BLaER1 treated with 17β-estradiol and CSF1 and Interleukin-3, amounts not matched to agents 10 nM and 100 nM (cell line): ENCODE results near the gene AP5Z1.

Experiments
- H3K27ac ChIP-seq, 11 experiments: shearing (Covaris generic); formaldehyde crosslinking; 2 replicates each; pipeline ENCODE4 v1.8.1; 2022
- H3K27me3 ChIP-seq, 11 experiments: shearing (Covaris generic); formaldehyde crosslinking; 2 replicates each; pipeline ENCODE4 v1.8.1; 2022
- H3K36me3 ChIP-seq, 11 experiments: shearing (Covaris generic); formaldehyde crosslinking; 2 replicates each; pipeline ENCODE4 v1.8.1; 2022
- H3K4me1 ChIP-seq, 10 experiments: shearing (Covaris generic); formaldehyde crosslinking; 2 replicates each; pipeline ENCODE4 v1.8.1; 2022
- H3K4me2 ChIP-seq, 11 experiments: shearing (Covaris generic); formaldehyde crosslinking; 2 replicates each; pipeline ENCODE4 v1.8.1; 2022
- H3K4me3 ChIP-seq, 10 experiments: shearing (Covaris generic); formaldehyde crosslinking; 2 replicates each; pipeline ENCODE4 v1.8.1; 2022
- H3K9ac ChIP-seq, 11 experiments: shearing (Covaris generic); formaldehyde crosslinking; 2 replicates each; pipeline ENCODE4 v1.8.1; 2022
- H3K9me3 ChIP-seq, 11 experiments: shearing (Covaris generic); formaldehyde crosslinking; replicated peaks in 1 of 11; 2 replicates each; pipeline ENCODE4 v1.8.1; 2022
- H4K20me1 ChIP-seq, 11 experiments: shearing (Covaris generic); formaldehyde crosslinking; 2 replicates each; pipeline ENCODE4 v1.8.1; 2022
- Cebpa-rat ChIP-seq, 11 experiments: shearing (Covaris generic); IDR thresholded peaks; 2 replicates each; pipeline ENCODE4 v1.8.1; 2022

Gene AP5Z1

GRCh38 chr7:4766666-4767519 lies 8.5 kb upstream of the AP5Z1 start:
- H4K20me1 ChIP-seq = peaks cover 14 to 65% (median 44%) of the 10 kb centered on the region in 11 experiments; a peak in 16 of 22 replicates
- no peaks in the 10 kb centered on the region for H3K9me3 ChIP-seq
- no peak overlapping the region for H3K4me3 ChIP-seq
- H3K9ac ChIP-seq = no peak overlapping the region; a peak in 2 of 22 replicates
- no peak overlapping the region for H3K27ac ChIP-seq
- H3K4me2 ChIP-seq = no peak overlapping the region
- 0 out of 20 replicates have a peak, but pooled peaks cover 0 to 3% (median 0%) of the 10 kb centered on the region in 10 experiments for H3K4me1 ChIP-seq
- no peaks in the 10 kb centered on the region for H3K27me3 ChIP-seq
- H3K36me3 ChIP-seq = peaks cover 57 to 79% (median 65%) of the 10 kb centered on the region in 11 experiments
- TF ChIP-seq Cebpa-rat (IDR thresholded peaks at IDR 0.05) = no peak

GRCh38 chr7:4768597-4769569 lies 6.5 kb upstream of the AP5Z1 start:
- no peak for TF ChIP-seq Cebpa-rat (IDR thresholded peaks at IDR 0.05)
- H4K20me1 ChIP-seq = peaks cover 14 to 59% (median 33%) of the 10 kb centered on the region in 11 experiments; a peak in 16 of 22 replicates
- no peaks in the 10 kb centered on the region for H3K27me3 ChIP-seq
- peaks cover 39 to 64% (median 48%) of the 10 kb centered on the region in 11 experiments for H3K36me3 ChIP-seq
- no peaks in the 10 kb centered on the region for H3K9me3 ChIP-seq
- no peak overlapping the region for H3K4me2 ChIP-seq
- H3K27ac ChIP-seq = no peak overlapping the region; a peak in 1 of 22 replicates
- no peak overlapping the region for H3K4me3 ChIP-seq
- H3K9ac ChIP-seq = peak overlapping the region in 4 of 11 experiments; percentile 2 to 15 (median 14); a peak in 5 of 22 replicates
- H3K4me1 ChIP-seq = peaks cover 0 to 6% (median 4%) of the 10 kb centered on the region in 10 experiments; a peak in 15 of 20 replicates

GRCh38 chr7:4769761-4770160 lies 5.7 kb upstream of the AP5Z1 start:
- Histone ChIP-seq H4K20me1 (peaks cover 6 to 50% (median 32%) of the 10 kb centered on the region in 11 experiments; a peak in 15 of 22 replicates), H3K27me3 (no peaks in the 10 kb centered on the region), H3K9me3 (no peaks in the 10 kb centered on the region), H3K27ac (peak overlapping the region in 1 of 11 experiments; percentile 35; a peak in 1 of 22 replicates), H3K36me3 (peaks cover 30 to 55% (median 39%) of the 10 kb centered on the region in 11 experiments), H3K4me1 (peaks cover 8 to 14% (median 12%) of the 10 kb centered on the region in 10 experiments), H3K4me3 (no peak overlapping the region), H3K9ac (peak overlapping the region in 4 of 11 experiments; percentile 2 to 43 (median 25); a peak in 2 of 22 replicates), H3K4me2 (no peak overlapping the region)
- TF ChIP-seq Cebpa-rat (IDR thresholded peaks at IDR 0.05) = no peak

- no peak for TF ChIP-seq Cebpa-rat (IDR thresholded peaks at IDR 0.05)
- Histone ChIP-seq H3K4me2 (no peak overlapping the region), H3K27ac (no peak overlapping the region), H3K27me3 (no peaks in the 10 kb centered on the region), H3K36me3 (peaks cover 19 to 44% (median 28%) of the 10 kb centered on the region in 11 experiments; a peak in 21 of 22 replicates), H4K20me1 (peaks cover 0 to 41% (median 21%) of the 10 kb centered on the region in 11 experiments; a peak in 13 of 22 replicates), H3K9ac (no peak overlapping the region), H3K9me3 (no peaks in the 10 kb centered on the region), H3K4me3 (no peak overlapping the region), H3K4me1 (peaks cover 10 to 15% (median 13%) of the 10 kb centered on the region in 10 experiments)
Observed at GRCh38 chr7:4770886-4771285, 4.5 kb upstream of the AP5Z1 start.

- no peak overlapping the region for H3K4me2 ChIP-seq
- no peaks in the 10 kb centered on the region for H3K27me3 ChIP-seq
- H3K9ac ChIP-seq = no peak overlapping the region
- H4K20me1 ChIP-seq = peaks cover 3 to 41% (median 18%) of the 10 kb centered on the region in 11 experiments; a peak in 14 of 22 replicates
- no peak overlapping the region for H3K27ac ChIP-seq
- H3K9me3 ChIP-seq = no peaks in the 10 kb centered on the region
- H3K4me1 ChIP-seq = peaks cover 16 to 21% (median 18%) of the 10 kb centered on the region in 10 experiments
- H3K4me3 ChIP-seq = no peak overlapping the region
- TF ChIP-seq Cebpa-rat (IDR thresholded peaks at IDR 0.05) = no peak
- H3K36me3 ChIP-seq = peaks cover 13 to 39% (median 19%) of the 10 kb centered on the region in 11 experiments
Observed at GRCh38 chr7:4771737-4772136, 3.7 kb upstream of the AP5Z1 start.

DNA sequence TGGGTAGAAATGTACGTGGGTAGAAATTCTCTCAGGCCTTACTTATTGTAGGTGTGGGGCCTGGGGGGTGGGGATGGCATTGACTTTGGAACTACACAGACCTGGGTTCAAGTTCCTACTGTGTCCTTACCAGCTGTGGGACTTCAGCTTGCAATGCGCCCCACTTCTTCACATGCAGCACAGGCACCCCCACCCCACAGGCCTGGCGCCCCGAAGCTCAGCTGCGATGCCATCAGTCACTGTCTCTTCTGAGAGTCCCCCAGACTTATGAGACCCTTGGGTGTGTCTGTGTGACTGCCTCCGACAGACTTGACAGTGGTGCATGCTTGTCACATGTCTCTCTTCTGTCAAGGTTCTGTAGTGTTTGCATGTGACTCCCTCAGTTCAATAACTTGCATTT lies 3.1 kb upstream of the AP5Z1 start:
- no peak overlapping the region for H3K4me2 ChIP-seq
- H3K4me1 ChIP-seq = peaks cover 21 to 27% (median 24%) of the 10 kb centered on the region in 10 experiments
- TF ChIP-seq Cebpa-rat (IDR thresholded peaks at IDR 0.05) = no peak
- no peaks in the 10 kb centered on the region for H3K27me3 ChIP-seq
- H3K4me3 ChIP-seq = no peak overlapping the region
- H3K27ac ChIP-seq = no peak overlapping the region
- peaks cover 6 to 41% (median 20%) of the 10 kb centered on the region in 11 experiments; a peak in 16 of 22 replicates for H4K20me1 ChIP-seq
- H3K36me3 ChIP-seq = peaks cover 12 to 39% (median 17%) of the 10 kb centered on the region in 11 experiments
- no peaks in the 10 kb centered on the region for H3K9me3 ChIP-seq
- no peak overlapping the region for H3K9ac ChIP-seq

DNA sequence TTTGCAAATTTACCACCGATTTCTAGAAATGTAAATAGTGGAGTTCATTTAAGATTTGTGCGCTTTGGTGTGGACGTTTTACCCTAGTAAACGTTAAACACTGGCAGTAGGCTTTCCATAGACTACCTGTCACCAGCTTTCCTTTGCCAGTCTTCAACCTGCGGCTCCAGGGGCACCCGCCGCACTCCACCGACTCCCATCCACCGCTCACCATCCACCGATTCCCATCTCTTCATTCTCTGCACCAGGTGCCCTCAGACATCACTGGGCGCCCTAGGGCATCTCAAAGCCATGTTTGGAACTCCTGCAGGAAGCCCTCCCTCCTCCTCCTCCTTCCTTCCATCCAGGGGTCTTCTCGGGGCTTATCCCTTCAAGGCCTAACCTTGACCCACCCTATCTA lies 1.4 kb upstream of the AP5Z1 start:
- Histone ChIP-seq H3K4me2 (peak overlapping the region; percentile 74 to 97 (median 91)), H3K9ac (peak overlapping the region in 6 of 11 experiments; percentile 88 to 96 (median 91); a peak in 11 of 22 replicates), H3K4me3 (peak overlapping the region in 6 of 10 experiments; percentile 74 to 94 (median 86); a peak in 9 of 20 replicates), H3K36me3 (peaks cover 15 to 36% (median 23%) of the 10 kb centered on the region in 11 experiments; a peak in 21 of 22 replicates), H3K4me1 (peaks cover 21 to 36% (median 32%) of the 10 kb centered on the region in 10 experiments), H3K27me3 (no peaks in the 10 kb centered on the region), H3K27ac (peak overlapping the region in 7 of 11 experiments; percentile 85 to 96 (median 92); a peak in 14 of 22 replicates), H3K9me3 (no peaks in the 10 kb centered on the region), H4K20me1 (peaks cover 8 to 40% (median 29%) of the 10 kb centered on the region in 11 experiments; a peak in 19 of 22 replicates)
- no peak for TF ChIP-seq Cebpa-rat (IDR thresholded peaks at IDR 0.05)

DNA sequence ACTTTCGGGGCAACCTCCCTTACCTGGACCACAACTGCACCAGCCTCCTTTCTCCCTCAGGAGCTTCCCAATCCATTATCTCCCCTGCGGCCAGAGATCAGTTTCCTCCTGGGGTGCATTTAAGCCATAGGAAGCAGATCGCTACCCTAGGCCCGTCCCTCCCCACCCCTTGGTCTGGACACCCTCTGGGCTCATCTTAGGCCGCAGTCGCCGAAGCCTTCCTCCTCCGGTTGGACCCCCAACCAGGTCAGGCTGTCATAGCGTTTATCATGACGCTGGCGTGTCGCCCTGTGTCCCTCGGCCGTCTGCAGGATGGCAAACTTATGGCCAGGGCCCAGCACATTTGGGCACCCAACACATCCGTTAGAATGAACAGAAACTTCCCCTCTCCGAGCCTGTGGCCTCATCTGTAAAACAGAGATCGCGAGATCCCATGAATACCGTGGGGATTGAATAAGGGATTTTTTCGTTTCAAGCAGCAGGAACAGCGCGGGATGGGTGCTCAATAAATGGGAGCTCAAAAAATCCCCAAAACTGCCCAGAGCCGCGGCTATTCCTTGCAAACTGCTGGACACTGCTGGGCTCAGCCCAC lies 669 bp upstream of the AP5Z1 start:
- Histone ChIP-seq H3K27ac (peak overlapping the region; percentile 80 to 96 (median 92)), H3K36me3 (peaks cover 17 to 36% (median 26%) of the 10 kb centered on the region in 11 experiments; a peak in 21 of 22 replicates), H3K27me3 (no peaks in the 10 kb centered on the region), H3K4me1 (peaks cover 21 to 36% (median 32%) of the 10 kb centered on the region in 10 experiments), H3K9ac (peak overlapping the region; percentile 87 to 96 (median 89)), H4K20me1 (peaks cover 13 to 37% (median 30%) of the 10 kb centered on the region in 11 experiments; a peak in 19 of 22 replicates), H3K4me3 (peak overlapping the region; percentile 74 to 96 (median 91)), H3K4me2 (peak overlapping the region; percentile 74 to 97 (median 91)), H3K9me3 (no peaks in the 10 kb centered on the region)
- no peak for TF ChIP-seq Cebpa-rat (IDR thresholded peaks at IDR 0.05)
